Measurements from ENCODE around the gene ZNF423.

- TF ChIP-seq, protein P1, sequence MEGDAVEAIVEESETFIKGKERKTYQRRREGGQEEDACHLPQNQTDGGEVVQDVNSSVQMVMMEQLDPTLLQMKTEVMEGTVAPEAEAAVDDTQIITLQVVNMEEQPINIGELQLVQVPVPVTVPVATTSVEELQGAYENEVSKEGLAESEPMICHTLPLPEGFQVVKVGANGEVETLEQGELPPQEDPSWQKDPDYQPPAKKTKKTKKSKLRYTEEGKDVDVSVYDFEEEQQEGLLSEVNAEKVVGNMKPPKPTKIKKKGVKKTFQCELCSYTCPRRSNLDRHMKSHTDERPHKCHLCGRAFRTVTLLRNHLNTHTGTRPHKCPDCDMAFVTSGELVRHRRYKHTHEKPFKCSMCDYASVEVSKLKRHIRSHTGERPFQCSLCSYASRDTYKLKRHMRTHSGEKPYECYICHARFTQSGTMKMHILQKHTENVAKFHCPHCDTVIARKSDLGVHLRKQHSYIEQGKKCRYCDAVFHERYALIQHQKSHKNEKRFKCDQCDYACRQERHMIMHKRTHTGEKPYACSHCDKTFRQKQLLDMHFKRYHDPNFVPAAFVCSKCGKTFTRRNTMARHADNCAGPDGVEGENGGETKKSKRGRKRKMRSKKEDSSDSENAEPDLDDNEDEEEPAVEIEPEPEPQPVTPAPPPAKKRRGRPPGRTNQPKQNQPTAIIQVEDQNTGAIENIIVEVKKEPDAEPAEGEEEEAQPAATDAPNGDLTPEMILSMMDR (IDR thresholded peaks at IDR 0.05; ENCODE audit: borderline replicate concordance, extremely low read depth, low read length, poor library complexity, severe bottlenecking) = no peak
- TF ChIP-seq EZH2 (IDR thresholded peaks at IDR 0.05; ENCODE audit: borderline replicate concordance, low read depth, low read length, severe bottlenecking) = no peak
Measured at GRCh38 chr16:49483251-49483650, 372.7 kb downstream of the ZNF423 start.
